GM23338 (cell line): ENCODE results near the gene TIE1. TPM values are rescaled to one million over a fixed set of nuclear protein-coding genes. Genes with fewer than 3 reads are reported as not detected.

Experiments used
- ATAC-seq: fragments of 200-7000 bp; cut with Tn5 transposase; 3 replicates; pipeline ENCODE4 v1.9.1; 2020
- DNase-seq: peaks from one replicate; pipeline ENCODE4 v3.0.0-alpha.2; 2015; ENCODE audit warnings: low spot score
- H2AFZ ChIP-seq: fragments of 200-600 bp; sonication (generic); 2 replicates; pipeline ENCODE4 v1.8.0; 2016; ENCODE audit warnings: antibody characterized with exemption, mild to moderate bottlenecking, moderate library complexity
- H3F3A ChIP-seq: fragments of 200-600 bp; sonication (generic); replicated peaks from 2 replicates; pipeline ENCODE4 v1.8.0; 2017; ENCODE audit warnings: antibody characterized with exemption, mixed run types, low read depth
- H3K27ac ChIP-seq: fragments of 200-600 bp; sonication (generic); 2 replicates; pipeline ENCODE4 v1.6.1; 2016; ENCODE audit warnings: low read depth
- H3K27me3 ChIP-seq: fragments of 200-600 bp; sonication (generic); 2 replicates; pipeline ENCODE4 v1.8.0; 2016; ENCODE audit warnings: mild to moderate bottlenecking, mixed run types, moderate library complexity; ENCODE audit not compliant: insufficient read depth
- H3K36me3 ChIP-seq: fragments of 200-600 bp; sonication (generic); 2 replicates; pipeline ENCODE4 v1.8.0; 2016; ENCODE audit warnings: mild to moderate bottlenecking; ENCODE audit not compliant: insufficient read depth
- H3K4me1 ChIP-seq: fragments of 200-600 bp; sonication (generic); 2 replicates; pipeline ENCODE4 v1.8.0; 2016; ENCODE audit warnings: mild to moderate bottlenecking, moderate library complexity; ENCODE audit not compliant: insufficient read depth
- H3K4me2 ChIP-seq: fragments of 200-600 bp; sonication (generic); 2 replicates; pipeline ENCODE4 v1.7.1; 2017; ENCODE audit warnings: mixed run types
- H3K4me3 ChIP-seq: fragments of 200-600 bp; sonication (generic); 2 replicates; pipeline ENCODE4 v1.6.1; 2016; ENCODE audit warnings: mixed run types
- H3K79me2 ChIP-seq: fragments of 200-600 bp; sonication (generic); replicated peaks from 2 replicates; pipeline ENCODE4 v1.8.0; 2017; ENCODE audit warnings: mild to moderate bottlenecking; ENCODE audit not compliant: insufficient read depth
- H3K9me2 ChIP-seq: fragments of 200-600 bp; sonication (generic); 2 replicates; pipeline ENCODE4 v1.8.0; 2017; ENCODE audit not compliant: insufficient read depth
- H4K20me1 ChIP-seq: fragments of 200-600 bp; sonication (generic); replicated peaks from 2 replicates; pipeline ENCODE4 v1.8.0; 2017; ENCODE audit warnings: mild to moderate bottlenecking; ENCODE audit not compliant: insufficient read depth
- H3K27ac Mint-ChIP-seq: 2 replicates; pipeline ENCODE4 v1.8.0; 2020; ENCODE audit warnings: inconsistent platforms, mild to moderate bottlenecking, moderate library complexity, mixed read lengths
- H3K27me3 Mint-ChIP-seq: 3 replicates; pipeline ENCODE4 v1.8.0; 2022; ENCODE audit warnings: low read depth, mild to moderate bottlenecking, moderate library complexity, mixed read lengths, inconsistent platforms; ENCODE audit not compliant: insufficient read depth, poor library complexity
- H3K36me3 Mint-ChIP-seq: 3 replicates; pipeline ENCODE4 v1.8.0; 2021; ENCODE audit warnings: low read depth, mild to moderate bottlenecking, inconsistent platforms, moderate library complexity, mixed read lengths
- H3K4me1 Mint-ChIP-seq: 3 replicates; pipeline ENCODE4 v1.8.0; 2020; ENCODE audit warnings: mild to moderate bottlenecking, inconsistent platforms, mixed read lengths
- H3K4me3 Mint-ChIP-seq: 3 replicates; pipeline ENCODE4 v1.8.0; 2021; ENCODE audit warnings: moderate library complexity, mild to moderate bottlenecking, inconsistent platforms, mixed read lengths
- H3K9me3 Mint-ChIP-seq: 3 replicates; pipeline ENCODE4 v1.8.0; 2020; ENCODE audit warnings: moderate library complexity, mild to moderate bottlenecking, inconsistent platforms, mixed read lengths
- CTCF ChIP-seq, 2 experiments: fragments of 200-600 bp in 1 of 2; sonication (generic) in 1 of 2; conservative IDR thresholded peaks; 2 replicates each; pipeline versions ENCODE4 v1.5.1 to v1.6.1; 2016 to 2017; ENCODE audit warnings: antibody characterized with exemption in 2 of 2, low read depth in 2 of 2, mild to moderate bottlenecking in 2 of 2, moderate library complexity in 1 of 2
- ETS1 ChIP-seq: IDR thresholded peaks from 2 replicates; pipeline ENCODE4 v1.6.1; 2016; ENCODE audit warnings: antibody characterized with exemption
- EZH2phosphoT487 ChIP-seq: fragments of 200-600 bp; sonication (generic); IDR thresholded peaks from one replicate; pipeline ENCODE4 v1.8.1; 2018; ENCODE audit warnings: antibody characterized with exemption; ENCODE audit not compliant: unreplicated experiment
- POLR2AphosphoS5 ChIP-seq: IDR thresholded peaks from 2 replicates; pipeline ENCODE4 v1.6.1; 2016; ENCODE audit warnings: antibody characterized with exemption, low read depth
- ZNF114 ChIP-seq: fragments of 250-450 bp; sonication (Bioruptor Pico); IDR thresholded peaks from 2 replicates; pipeline ENCODE4 v1.5.0; 2020; ENCODE audit warnings: mild to moderate bottlenecking, moderate library complexity
- polyA plus RNA-seq: library from polyadenylated mRNA; unstranded; fragments of >200 nt; fragmentation: Nextera tagmentation; extraction: Ambion mirVana; gene quantifications from 2 replicates; pipeline ENCODE4 v1.2.1, GENCODE V29; 2016
- total RNA-seq: library from RNA; depleted of rRNA; stranded (reverse); fragments of >200 nt; shearing (Covaris generic); gene quantifications from 2 replicates; pipeline ENCODE4 v1.2.3, GENCODE V29; 2014

The TIE1 gene
- total and polyA plus RNA-seq, 2 experiments from 2014 or later: 0.37 to 2.3 TPM

DNA sequence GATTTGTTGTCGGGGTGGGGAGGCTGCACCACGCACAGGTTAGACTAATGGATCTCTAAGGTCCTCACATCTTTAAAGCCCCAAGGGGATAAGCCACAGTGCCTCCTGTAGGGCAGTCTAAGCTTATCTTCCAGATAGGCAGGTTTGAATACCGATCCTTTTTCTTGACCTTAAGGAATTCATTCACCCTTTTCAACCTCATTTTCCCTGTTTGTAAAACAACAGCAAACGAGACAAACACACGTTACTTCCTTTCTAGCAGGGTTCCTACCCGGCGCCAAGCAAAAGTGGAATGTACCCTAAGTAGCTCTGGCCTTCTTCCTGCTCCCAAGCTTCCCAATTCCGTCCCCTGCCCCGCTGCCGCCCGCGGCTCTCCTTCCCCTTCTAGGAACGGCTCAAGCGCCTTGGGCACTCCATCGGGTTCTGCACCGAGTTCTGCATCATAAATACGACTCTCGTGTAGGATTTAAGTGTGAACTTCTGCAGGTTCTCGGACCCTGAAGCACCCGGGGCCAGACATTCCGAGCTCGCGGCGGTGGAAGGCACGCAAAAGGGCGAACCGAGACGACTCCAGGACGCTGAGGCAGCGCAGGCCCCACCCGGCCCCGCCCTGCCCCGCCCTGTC is 57.5 kb downstream of the TIE1 start:
- Histone ChIP-seq H3K27ac (peak overlapping the region; percentile 99), H3K4me3 (peak overlapping the region; percentile 91), H3F3A (peaks cover 24% of the 10 kb centered on the region), H2AFZ (peak overlapping the region; percentile 88), H3K4me1 (peaks cover 19% of the 10 kb centered on the region), H3K36me3 (peaks cover 31% of the 10 kb centered on the region), H3K4me2 (peak overlapping the region; percentile 90), H3K27me3 (no peaks in the 10 kb centered on the region), H3K9me2 (no peaks in the 10 kb centered on the region), H4K20me1 (peaks cover 30% of the 10 kb centered on the region), H3K79me2 (peaks cover 37% of the 10 kb centered on the region)
- peaks cover 27% of the 10 kb centered on the region for H3K4me1 Mint-ChIP-seq
- peaks cover 22% of the 10 kb centered on the region for H3K27me3 Mint-ChIP-seq
- TF ChIP-seq CTCF (conservative IDR thresholded peaks at IDR 0.05; ENCODE audit: low read depth in 2 of 2): peak; percentile 66 to 76
- TF ChIP-seq ZNF114: no peak
- peak; percentile 76 for TF ChIP-seq POLR2AphosphoS5
- peak overlapping the region; percentile 95 for H3K4me3 Mint-ChIP-seq
- DNase-seq (peak; percentile 82), ATAC-seq (peak; percentile 68)
- peaks cover 44% of the 10 kb centered on the region for H3K36me3 Mint-ChIP-seq
- H3K27ac Mint-ChIP-seq: peak overlapping the region; percentile 99
- H3K9me3 Mint-ChIP-seq: no peaks in the 10 kb centered on the region; the same call in 2 of the 3 replicates

- Mint-ChIP-seq H3K27ac (peak within 1 kb of the TSS; percentile 99), H3K27me3 (peaks cover 22% of the 10 kb centered on the region), H3K36me3 (peaks cover 50% of the 10 kb centered on the region), H3K4me1 (peaks cover 27% of the 10 kb centered on the region), H3K4me3 (peak within 1 kb of the TSS; percentile 95), H3K9me3 (no peaks in the 10 kb centered on the region; the same call in 2 of the 3 replicates)
- H2AFZ ChIP-seq: peak within 1 kb of the TSS; percentile 88
- H3K36me3 ChIP-seq: peaks cover 31% of the 10 kb centered on the region
- H3K9me2 ChIP-seq: no peaks in the 10 kb centered on the region
- peak within 1 kb of the TSS; percentile 91 for H3K4me3 ChIP-seq
- DNase-seq: peak; percentile 100
- H3K79me2 ChIP-seq: peaks cover 37% of the 10 kb centered on the region
- peaks cover 30% of the 10 kb centered on the region for H4K20me1 ChIP-seq
- peak within 1 kb of the TSS; percentile 92 for H3K4me2 ChIP-seq
- H3F3A ChIP-seq: peaks cover 30% of the 10 kb centered on the region
- H3K27ac ChIP-seq: peak within 1 kb of the TSS; percentile 99
- H3K4me1 ChIP-seq: peaks cover 19% of the 10 kb centered on the region
- no peaks in the 10 kb centered on the region for H3K27me3 ChIP-seq
- ATAC-seq: peak; percentile 93
- TF ChIP-seq EZH2phosphoT487: no peak
- peak; percentile 32; the same call in 1 of the 2 replicates for TF ChIP-seq ETS1
- TF ChIP-seq POLR2AphosphoS5: peak; percentile 98
- TF ChIP-seq ZNF114: no peak
Observed at GRCh38 chr1:43358746-43359693, 58.2 kb downstream of the TIE1 start, which contains the start of gene CDC20. TSS of gene CDC20 (plus strand) at chr1:43358981. CDS start at chr1:43359216, 235 bp downstream.
